ENCODE measurements around the gene SCFD2. TPM values are rescaled to one million over a fixed set of nuclear protein-coding genes. Genes with fewer than 3 reads are reported as not detected.

SCFD2 gene
- total RNA-seq, 6 experiments from 2014 or later: 35.2 to 46.7 (median 41.5) TPM

GRCh38 chr4:53175640-53176039 is 190.2 kb downstream of the SCFD2 start:
- no peak for TF ChIP-seq CTCF (IDR thresholded peaks at IDR 0.05)
- Mint-ChIP-seq H3K9me3 (peaks cover 23% of the 10 kb centered on the region), H3K4me1 (ENCODE audit: low read depth) (0 out of 2 replicates have a peak, but pooled peaks cover 5% of the 10 kb centered on the region), H3K36me3 (ENCODE audit: low read depth) (peaks cover 61% of the 10 kb centered on the region), H3K27ac (no peak overlapping the region), H3K4me3 (no peak overlapping the region), H3K27me3 (ENCODE audit: insufficient read depth) (no peaks in the 10 kb centered on the region)
- no peak for DNase-seq

DNA sequence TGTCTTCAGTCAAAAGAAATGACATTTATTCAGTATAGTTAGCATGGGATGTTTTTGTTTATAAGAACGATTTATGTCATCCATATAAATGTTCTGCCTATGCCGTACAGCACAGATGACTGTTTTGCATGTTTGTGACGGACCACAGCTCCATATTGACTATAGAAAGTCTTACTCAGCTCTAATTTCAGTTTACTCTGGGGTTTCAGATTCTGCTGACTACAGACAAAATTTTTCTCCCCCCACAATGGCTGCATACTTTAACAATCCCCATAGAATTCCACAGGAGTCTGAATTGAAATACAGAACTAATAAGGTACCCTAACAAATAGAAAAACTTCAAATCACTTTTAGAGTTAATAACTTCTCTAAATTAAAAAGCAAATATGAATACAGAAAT is 191.0 kb downstream of the SCFD2 start:
- Mint-ChIP-seq H3K4me3 (no peak overlapping the region), H3K9me3 (peaks cover 23% of the 10 kb centered on the region), H3K27ac (no peak overlapping the region), H3K4me1 (ENCODE audit: low read depth) (0 out of 2 replicates have a peak, but pooled peaks cover 5% of the 10 kb centered on the region), H3K36me3 (ENCODE audit: low read depth) (peaks cover 52% of the 10 kb centered on the region), H3K27me3 (ENCODE audit: insufficient read depth) (no peaks in the 10 kb centered on the region)
- no peak for TF ChIP-seq CTCF (IDR thresholded peaks at IDR 0.05)
- DNase-seq: no peak

- TF ChIP-seq CTCF (IDR thresholded peaks at IDR 0.05): no peak
- DNase-seq: no peak
- no peaks in the 10 kb centered on the region for H3K27me3 Mint-ChIP-seq (ENCODE audit: insufficient read depth)
- H3K4me1 Mint-ChIP-seq (ENCODE audit: low read depth): peaks cover 10% of the 10 kb centered on the region
- peaks cover 40% of the 10 kb centered on the region for H3K36me3 Mint-ChIP-seq (ENCODE audit: low read depth)
- H3K9me3 Mint-ChIP-seq: peaks cover 11% of the 10 kb centered on the region
- H3K4me3 Mint-ChIP-seq: no peak overlapping the region
- H3K27ac Mint-ChIP-seq: no peak overlapping the region
These were observed 192.3 kb downstream of the SCFD2 start for GRCh38 chr4:53173576-53173975.

GRCh38 chr4:53171797-53172196 is 194.1 kb downstream of the SCFD2 start:
- no peak for DNase-seq
- no peak overlapping the region for H3K4me3 Mint-ChIP-seq
- H3K9me3 Mint-ChIP-seq: no peaks in the 10 kb centered on the region
- H3K36me3 Mint-ChIP-seq (ENCODE audit: low read depth): peaks cover 23% of the 10 kb centered on the region
- H3K4me1 Mint-ChIP-seq (ENCODE audit: low read depth): peaks cover 13% of the 10 kb centered on the region
- no peaks in the 10 kb centered on the region for H3K27me3 Mint-ChIP-seq (ENCODE audit: insufficient read depth)
- H3K27ac Mint-ChIP-seq: no peak overlapping the region
- no peak for TF ChIP-seq CTCF (IDR thresholded peaks at IDR 0.05)

GRCh38 chr4:53169695-53170617 is 195.9 kb downstream of the SCFD2 start:
- Mint-ChIP-seq H3K4me1 (ENCODE audit: low read depth) (peaks cover 13% of the 10 kb centered on the region), H3K27me3 (ENCODE audit: insufficient read depth) (no peaks in the 10 kb centered on the region), H3K27ac (no peak overlapping the region), H3K9me3 (no peaks in the 10 kb centered on the region), H3K4me3 (no peak overlapping the region), H3K36me3 (ENCODE audit: low read depth) (peaks cover 33% of the 10 kb centered on the region)
- no peak for DNase-seq
- no peak for TF ChIP-seq CTCF (IDR thresholded peaks at IDR 0.05)
